ENCODE results near the gene PRLR.

- TF ChIP-seq, protein P1, sequence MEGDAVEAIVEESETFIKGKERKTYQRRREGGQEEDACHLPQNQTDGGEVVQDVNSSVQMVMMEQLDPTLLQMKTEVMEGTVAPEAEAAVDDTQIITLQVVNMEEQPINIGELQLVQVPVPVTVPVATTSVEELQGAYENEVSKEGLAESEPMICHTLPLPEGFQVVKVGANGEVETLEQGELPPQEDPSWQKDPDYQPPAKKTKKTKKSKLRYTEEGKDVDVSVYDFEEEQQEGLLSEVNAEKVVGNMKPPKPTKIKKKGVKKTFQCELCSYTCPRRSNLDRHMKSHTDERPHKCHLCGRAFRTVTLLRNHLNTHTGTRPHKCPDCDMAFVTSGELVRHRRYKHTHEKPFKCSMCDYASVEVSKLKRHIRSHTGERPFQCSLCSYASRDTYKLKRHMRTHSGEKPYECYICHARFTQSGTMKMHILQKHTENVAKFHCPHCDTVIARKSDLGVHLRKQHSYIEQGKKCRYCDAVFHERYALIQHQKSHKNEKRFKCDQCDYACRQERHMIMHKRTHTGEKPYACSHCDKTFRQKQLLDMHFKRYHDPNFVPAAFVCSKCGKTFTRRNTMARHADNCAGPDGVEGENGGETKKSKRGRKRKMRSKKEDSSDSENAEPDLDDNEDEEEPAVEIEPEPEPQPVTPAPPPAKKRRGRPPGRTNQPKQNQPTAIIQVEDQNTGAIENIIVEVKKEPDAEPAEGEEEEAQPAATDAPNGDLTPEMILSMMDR (IDR thresholded peaks at IDR 0.05; ENCODE audit: poor library complexity) = no peak
- no peak for TF ChIP-seq EZH2 (IDR thresholded peaks at IDR 0.05; ENCODE audit: borderline replicate concordance)
- TF ChIP-seq EZH2phosphoT487 (IDR thresholded peaks at IDR 0.05; ENCODE audit: low read depth, severe bottlenecking, unreplicated experiment) = no peak
Measured at GRCh38 chr5:35129276-35129675, 101.0 kb downstream of the PRLR start.

All from hepatocyte (in vitro differentiated cells).